Epithelial cell of esophagus (primary cell): ENCODE measurements around the gene RPL41.

Source experiments
- DNase-seq: peaks from one replicate; pipeline ENCODE4 v3.0.0; 2010; ENCODE audit warnings: low read depth
- H3K4me3 ChIP-seq: 2 replicates; pipeline ENCODE4 v1.5.1; 2011; ENCODE audit warnings: mild to moderate bottlenecking, low read length, control low read depth
- CTCF ChIP-seq: IDR thresholded peaks from 2 replicates; pipeline ENCODE4 v1.5.1; 2011; ENCODE audit warnings: low read depth, mild to moderate bottlenecking, low read length, control low read depth, inconsistent platforms; ENCODE audit not compliant: insufficient read depth; ENCODE audit errors: missing control alignments

RPL41 gene

GRCh38 chr12:56154818-56155217, 38.4 kb downstream of the RPL41 start:
- DNase-seq, result no peak
- no peak overlapping the region for H3K4me3 ChIP-seq
- no peak for TF ChIP-seq CTCF

GRCh38 chr12:56155256-56155845, 38.9 kb downstream of the RPL41 start:
- no peak for DNase-seq
- no peak for TF ChIP-seq CTCF
- H3K4me3 ChIP-seq, result no peak overlapping the region

- peak overlapping the region; percentile 100 for H3K4me3 ChIP-seq
- peak; percentile 55 for DNase-seq
These were observed 40.2 kb downstream of the RPL41 start for GRCh38 chr12:56156464-56157200.

- H3K4me3 ChIP-seq, result peak overlapping the region; percentile 100
- TF ChIP-seq CTCF, result peak; percentile 49
These were observed 41.0 kb downstream of the RPL41 start for GRCh38 chr12:56157201-56158028.

GRCh38 chr12:56158029-56158925, 41.8 kb downstream of the RPL41 start, which contains the start of gene MYL6:
MYL6 (plus strand) TSS chr12:56158359; CDS start chr12:56158402, 43 bp downstream.
- DNase-seq, result peak; percentile 99
- TF ChIP-seq CTCF, result no peak
- H3K4me3 ChIP-seq, result peak within 1 kb of the TSS; percentile 100

More at GRCh38 chr12:56157201-56158028, 41.0 kb downstream of the RPL41 start:
- peak; percentile 77 for DNase-seq

- peak; percentile 80 for DNase-seq
- H3K4me3 ChIP-seq, result peak overlapping the region; percentile 100
- no peak for TF ChIP-seq CTCF
These were observed 42.6 kb downstream of the RPL41 start for GRCh38 chr12:56158926-56159461.
